GM18951 (cell line): ENCODE results near the gene TCEAL7.

ENCODE experiments used
- POLR2A ChIP-seq: IDR thresholded peaks from 4 replicates; pipeline ENCODE4 v1.6.1; 2011; ENCODE audit warnings: mild to moderate bottlenecking; ENCODE audit not compliant: insufficient read length, insufficient read depth; ENCODE audit errors: extremely low read depth
- in situ Hi-C: fragments of 300-500 bp; cut with MboI; formaldehyde crosslinking; loops from one replicate; pipeline ENCODE4 v1.12.0; 2022; ENCODE audit warnings: low sequenced_read_pairs, mixed read lengths, inconsistent platforms; ENCODE audit not compliant: unreplicated experiment

TCEAL7 gene

GRCh38 chrX:103376979-103377324, 46.9 kb downstream of the TCEAL7 start:
- in situ Hi-C loops = no loop called here
- TF ChIP-seq POLR2A = no peak

- TF ChIP-seq POLR2A = no peak
- in situ Hi-C loops = no loop called here
Observed at GRCh38 chrX:103378990-103379389, 49.0 kb downstream of the TCEAL7 start.
